Testis (tissue), 2 donors: Measurements from ENCODE around the gene MRPL12.

ENCODE experiments used
- POLR2A ChIP-seq: fragments of 450-650 bp; IDR thresholded peaks from one replicate; pipeline ENCODE4 v1.6.1; 2017; ENCODE audit warnings: antibody characterized with exemption, mild to moderate bottlenecking, moderate library complexity
- TF ChIP-seq, protein P1 (sequence below), 3 experiments: fragments of 450-650 bp in 2 of 3; fragments of 200-600 bp in 1 of 3; sonication (generic) in 1 of 3; IDR thresholded peaks; one replicate each; pipeline ENCODE4 v1.5.1; 2016 to 2019; ENCODE audit warnings: antibody characterized with exemption in 3 of 3, mild to moderate bottlenecking in 2 of 3, moderate library complexity in 1 of 3

- TF ChIP-seq, protein P1, sequence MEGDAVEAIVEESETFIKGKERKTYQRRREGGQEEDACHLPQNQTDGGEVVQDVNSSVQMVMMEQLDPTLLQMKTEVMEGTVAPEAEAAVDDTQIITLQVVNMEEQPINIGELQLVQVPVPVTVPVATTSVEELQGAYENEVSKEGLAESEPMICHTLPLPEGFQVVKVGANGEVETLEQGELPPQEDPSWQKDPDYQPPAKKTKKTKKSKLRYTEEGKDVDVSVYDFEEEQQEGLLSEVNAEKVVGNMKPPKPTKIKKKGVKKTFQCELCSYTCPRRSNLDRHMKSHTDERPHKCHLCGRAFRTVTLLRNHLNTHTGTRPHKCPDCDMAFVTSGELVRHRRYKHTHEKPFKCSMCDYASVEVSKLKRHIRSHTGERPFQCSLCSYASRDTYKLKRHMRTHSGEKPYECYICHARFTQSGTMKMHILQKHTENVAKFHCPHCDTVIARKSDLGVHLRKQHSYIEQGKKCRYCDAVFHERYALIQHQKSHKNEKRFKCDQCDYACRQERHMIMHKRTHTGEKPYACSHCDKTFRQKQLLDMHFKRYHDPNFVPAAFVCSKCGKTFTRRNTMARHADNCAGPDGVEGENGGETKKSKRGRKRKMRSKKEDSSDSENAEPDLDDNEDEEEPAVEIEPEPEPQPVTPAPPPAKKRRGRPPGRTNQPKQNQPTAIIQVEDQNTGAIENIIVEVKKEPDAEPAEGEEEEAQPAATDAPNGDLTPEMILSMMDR (IDR thresholded peaks at IDR 0.05): no peak
- TF ChIP-seq POLR2A: no peak
These were observed 3.1 kb downstream of the MRPL12 start for GRCh38 chr17:81706232-81706611.
